GM18517 (cell line): ENCODE results near the gene WDR27.

ENCODE experiments used
- ATAC-seq: cut with Tn5 transposase; IDR thresholded peaks from one replicate; pipeline ENCODE4 v1.9.1; 2021; ENCODE audit warnings: mild to moderate bottlenecking, moderate library complexity; ENCODE audit not compliant: unreplicated experiment

WDR27 gene

GRCh38 chr6:169416249-169416648, 285.6 kb downstream of the WDR27 start:
- no peak for ATAC-seq

GRCh38 chr6:169415179-169415578, 286.6 kb downstream of the WDR27 start:
- no peak for ATAC-seq

GRCh38 chr6:169411722-169412121, 290.1 kb downstream of the WDR27 start:
- ATAC-seq, result no peak

DNA sequence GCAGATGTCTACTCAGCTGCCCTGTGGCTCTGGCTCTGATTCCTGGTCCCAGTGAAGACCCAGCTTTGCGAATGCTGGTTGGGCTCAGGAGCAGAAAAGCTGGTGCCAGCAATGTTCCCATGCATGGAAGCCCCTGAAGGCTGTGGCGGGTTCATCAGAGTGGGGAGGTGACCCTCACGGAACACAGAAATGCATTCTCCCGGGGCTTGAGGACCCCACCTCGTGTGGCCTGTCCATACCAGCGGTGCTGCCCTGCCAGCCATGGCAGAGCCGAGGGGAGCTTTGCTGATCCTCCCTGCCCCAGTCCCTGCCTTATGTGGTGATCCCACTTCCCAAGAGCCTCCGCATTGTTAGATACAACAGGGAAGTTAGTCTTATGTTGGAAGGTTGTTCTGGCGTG, 290.5 kb downstream of the WDR27 start:
- no peak for ATAC-seq

GRCh38 chr6:169409742-169410312, 292.0 kb downstream of the WDR27 start:
- ATAC-seq, result no peak

DNA sequence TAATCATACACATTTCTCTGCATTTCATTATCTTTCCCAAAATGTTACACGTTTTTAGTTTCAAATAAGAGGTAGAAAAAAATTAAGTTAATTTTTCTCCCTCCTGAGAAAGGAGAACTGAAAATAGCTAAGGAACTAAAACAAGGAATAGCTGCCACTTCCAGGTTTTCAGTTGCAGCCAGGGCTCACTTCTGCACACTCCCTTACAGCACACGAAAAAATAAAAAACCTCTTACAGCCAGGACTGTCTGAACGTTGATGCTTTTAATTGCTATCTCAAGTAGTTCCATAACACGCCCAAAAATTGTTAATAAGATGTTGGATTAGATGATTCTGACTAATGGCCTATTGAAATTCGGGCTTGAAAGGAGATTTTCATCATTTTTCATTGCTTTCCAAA, 294.5 kb downstream of the WDR27 start:
- no peak for ATAC-seq
